ENCODE results near the gene CPNE7. TPM values are rescaled to one million over a fixed set of nuclear protein-coding genes. Genes with fewer than 3 reads are reported as not detected.

The CPNE7 gene
- total RNA-seq, 2 donors from 2014 or later = 1.5 to 2.1 TPM

DNA sequence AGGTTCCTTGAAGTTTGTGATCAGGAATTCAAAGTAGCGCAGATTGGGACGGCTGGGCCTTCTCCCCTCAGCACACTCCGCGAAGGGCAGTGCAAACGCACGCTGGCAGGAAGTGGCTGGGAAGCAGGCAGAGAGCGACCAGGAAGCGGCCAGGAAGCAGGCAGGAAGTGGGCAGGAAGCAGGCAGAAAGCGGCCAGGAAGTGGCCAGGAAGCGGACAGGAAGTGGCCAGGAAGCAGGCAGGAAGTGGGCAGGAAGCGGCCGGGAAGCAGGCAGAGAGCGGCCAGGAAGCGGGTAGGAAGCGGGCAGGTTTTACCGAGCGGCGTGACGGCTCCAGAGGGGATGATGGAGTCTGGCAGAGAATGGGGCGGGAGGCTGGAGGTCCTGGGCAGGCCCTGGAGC, 41.1 kb downstream of the CPNE7 start:
- Mint-ChIP-seq H3K4me1 (peaks cover 6% of the 10 kb centered on the region), H3K4me3 (no peak overlapping the region), H3K9me3 (peaks cover 2% of the 10 kb centered on the region), H3K36me3 (ENCODE audit: low read depth) (no peaks in the 10 kb centered on the region), H3K27ac (no peak overlapping the region), H3K27me3 (ENCODE audit: insufficient read depth) (no peaks in the 10 kb centered on the region)
- H3K27me3 ChIP-seq (ENCODE audit: control insufficient read depth, insufficient read depth, low read length, poor library complexity, severe bottlenecking) = no peaks in the 10 kb centered on the region
- WGBS, 2 experiments (ENCODE audit: insufficient coverage in 1 of 2, insufficient read length in 1 of 2) = 95 to 96% methylated on average over 19 to 20 of the region's 20 CpGs
- no peak overlapping the region for H3K27ac ChIP-seq (ENCODE audit: low read depth, low read length)
- TF ChIP-seq, protein P1, sequence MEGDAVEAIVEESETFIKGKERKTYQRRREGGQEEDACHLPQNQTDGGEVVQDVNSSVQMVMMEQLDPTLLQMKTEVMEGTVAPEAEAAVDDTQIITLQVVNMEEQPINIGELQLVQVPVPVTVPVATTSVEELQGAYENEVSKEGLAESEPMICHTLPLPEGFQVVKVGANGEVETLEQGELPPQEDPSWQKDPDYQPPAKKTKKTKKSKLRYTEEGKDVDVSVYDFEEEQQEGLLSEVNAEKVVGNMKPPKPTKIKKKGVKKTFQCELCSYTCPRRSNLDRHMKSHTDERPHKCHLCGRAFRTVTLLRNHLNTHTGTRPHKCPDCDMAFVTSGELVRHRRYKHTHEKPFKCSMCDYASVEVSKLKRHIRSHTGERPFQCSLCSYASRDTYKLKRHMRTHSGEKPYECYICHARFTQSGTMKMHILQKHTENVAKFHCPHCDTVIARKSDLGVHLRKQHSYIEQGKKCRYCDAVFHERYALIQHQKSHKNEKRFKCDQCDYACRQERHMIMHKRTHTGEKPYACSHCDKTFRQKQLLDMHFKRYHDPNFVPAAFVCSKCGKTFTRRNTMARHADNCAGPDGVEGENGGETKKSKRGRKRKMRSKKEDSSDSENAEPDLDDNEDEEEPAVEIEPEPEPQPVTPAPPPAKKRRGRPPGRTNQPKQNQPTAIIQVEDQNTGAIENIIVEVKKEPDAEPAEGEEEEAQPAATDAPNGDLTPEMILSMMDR (conservative IDR thresholded peaks at IDR 0.05) = no peak
- peaks cover 7% of the 10 kb centered on the region for H3K4me1 ChIP-seq (ENCODE audit: control insufficient read depth, insufficient read depth, low read length)
- no peaks in the 10 kb centered on the region for H3K36me3 ChIP-seq (ENCODE audit: control insufficient read depth, insufficient read depth, low read length)
- no peak overlapping the region for H3K4me3 ChIP-seq (ENCODE audit: low read length)
- no peak for DNase-seq
- no peak overlapping the region for H3K9ac ChIP-seq (ENCODE audit: extremely low read depth, low read length, poor library complexity, severe bottlenecking)
- no peaks in the 10 kb centered on the region for H3K9me3 ChIP-seq (ENCODE audit: control insufficient read depth, low read length)

DNA sequence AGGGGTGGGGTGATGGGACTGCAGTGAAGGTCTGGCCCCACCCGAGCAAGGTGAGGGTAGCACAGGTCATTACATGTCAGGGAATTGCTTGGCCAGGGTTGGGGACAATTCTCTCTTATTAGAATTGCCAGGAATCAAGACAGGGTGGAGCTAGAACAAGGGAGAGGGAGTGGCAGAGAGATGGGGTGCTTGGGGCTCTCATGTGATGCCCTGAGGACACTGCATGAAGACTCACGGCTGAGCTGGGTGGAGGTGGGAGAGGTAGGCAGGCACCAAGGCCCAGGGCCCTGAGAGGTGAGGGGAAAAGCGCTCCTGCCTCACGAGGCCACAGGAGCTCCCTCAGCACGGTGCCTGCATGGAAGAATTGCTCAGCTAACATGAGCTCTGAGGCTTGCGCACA, 41.5 kb downstream of the CPNE7 start:
- Mint-ChIP-seq H3K4me3 (no peak overlapping the region), H3K9me3 (peaks cover 2% of the 10 kb centered on the region), H3K27ac (no peak overlapping the region), H3K27me3 (ENCODE audit: insufficient read depth) (peaks cover 3% of the 10 kb centered on the region), H3K36me3 (ENCODE audit: low read depth) (no peaks in the 10 kb centered on the region), H3K4me1 (peaks cover 5% of the 10 kb centered on the region)
- no peak overlapping the region for H3K9ac ChIP-seq (ENCODE audit: extremely low read depth, low read length, poor library complexity, severe bottlenecking)
- H3K4me3 ChIP-seq (ENCODE audit: low read length) = no peak overlapping the region
- H3K4me1 ChIP-seq (ENCODE audit: control insufficient read depth, insufficient read depth, low read length) = peaks cover 7% of the 10 kb centered on the region
- TF ChIP-seq, protein P1 (conservative IDR thresholded peaks at IDR 0.05) = no peak
- no peak overlapping the region for H3K27ac ChIP-seq (ENCODE audit: low read depth, low read length)
- DNase-seq = no peak
- no peaks in the 10 kb centered on the region for H3K27me3 ChIP-seq (ENCODE audit: control insufficient read depth, insufficient read depth, low read length, poor library complexity, severe bottlenecking)
- H3K36me3 ChIP-seq (ENCODE audit: control insufficient read depth, insufficient read depth, low read length) = no peaks in the 10 kb centered on the region
- H3K9me3 ChIP-seq (ENCODE audit: control insufficient read depth, low read length) = no peaks in the 10 kb centered on the region
- 43 to 73% methylated on average over 2 to 6 of the region's 6 CpGs for WGBS, 2 experiments (ENCODE audit: insufficient coverage in 1 of 2, insufficient read length in 1 of 2)

GRCh38 chr16:89618109-89618998, 42.8 kb downstream of the CPNE7 start:
- Histone ChIP-seq H3K9me3 (ENCODE audit: control insufficient read depth, low read length) (no peaks in the 10 kb centered on the region), H3K9ac (ENCODE audit: extremely low read depth, low read length, poor library complexity, severe bottlenecking) (no peak overlapping the region), H3K36me3 (ENCODE audit: control insufficient read depth, insufficient read depth, low read length) (no peaks in the 10 kb centered on the region), H3K27me3 (ENCODE audit: control insufficient read depth, insufficient read depth, low read length, poor library complexity, severe bottlenecking) (no peaks in the 10 kb centered on the region), H3K4me1 (ENCODE audit: control insufficient read depth, insufficient read depth, low read length) (peaks cover 3% of the 10 kb centered on the region), H3K4me3 (ENCODE audit: low read length) (no peak overlapping the region), H3K27ac (ENCODE audit: low read depth, low read length) (no peak overlapping the region)
- Mint-ChIP-seq H3K9me3 (peaks cover 2% of the 10 kb centered on the region), H3K4me1 (no peaks in the 10 kb centered on the region), H3K27me3 (ENCODE audit: insufficient read depth) (peaks cover 11% of the 10 kb centered on the region), H3K36me3 (ENCODE audit: low read depth) (no peaks in the 10 kb centered on the region), H3K27ac (no peak overlapping the region), H3K4me3 (no peak overlapping the region)
- WGBS, 2 experiments (ENCODE audit: insufficient coverage in 1 of 2, insufficient read length in 1 of 2) = 85 to 95% methylated on average over 4 to 14 of the region's 16 CpGs
- TF ChIP-seq, protein P1 (conservative IDR thresholded peaks at IDR 0.05) = no peak
- no peak for DNase-seq
